Erythroblast (primary cell): Measurements from ENCODE around the gene SV2C.

ENCODE experiments used
- GATA1 ChIP-seq: IDR thresholded peaks from 2 replicates; pipeline ENCODE4 v1.6.1; 2011; ENCODE audit warnings: low read depth, mild to moderate bottlenecking, control low read depth, low read length, moderate library complexity
- POLR2A ChIP-seq: IDR thresholded peaks from 2 replicates; pipeline ENCODE4 v1.6.1; 2011; ENCODE audit warnings: mild to moderate bottlenecking, low read length

DNA sequence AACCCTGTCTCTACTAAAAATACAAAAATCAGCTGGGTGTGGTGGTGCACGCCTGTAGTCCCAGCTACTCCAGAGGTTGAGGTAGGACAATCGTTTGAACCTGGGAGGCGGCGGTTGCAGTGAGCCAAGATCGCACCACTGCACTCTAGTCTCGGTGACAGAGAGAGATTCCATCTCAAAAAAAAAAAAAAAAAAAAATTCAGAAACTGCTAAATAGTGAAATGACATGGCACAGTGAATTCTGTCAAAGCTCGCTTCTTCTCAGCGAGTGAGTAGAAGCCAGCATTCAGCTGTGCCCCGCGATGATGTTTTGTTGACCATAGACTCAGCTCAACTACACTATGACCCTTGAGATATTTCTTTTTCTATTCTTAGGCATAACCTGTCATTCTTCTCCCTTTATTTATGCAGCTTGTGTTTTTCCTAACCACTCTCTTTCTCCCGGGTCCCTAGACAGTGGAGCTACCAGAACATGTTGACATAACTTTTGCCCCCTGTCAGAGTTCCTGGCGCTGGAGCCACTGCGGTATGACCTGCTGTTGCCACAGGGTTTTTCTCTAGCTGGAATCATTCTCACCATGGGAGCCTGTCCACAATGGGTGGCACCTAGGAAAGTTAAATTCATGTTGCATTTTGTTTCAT is 306.5 kb downstream of the SV2C start:
- TF ChIP-seq POLR2A = no peak
- TF ChIP-seq GATA1 = no peak
